Thoracic aorta (tissue), 2 donors: ENCODE results near the gene FGB. TPM values are rescaled to one million over a fixed set of nuclear protein-coding genes. Genes with fewer than 3 reads are reported as not detected.

Source experiments
- ATAC-seq: fragments of 150-250 bp; one replicate; pipeline ENCODE4 v1.8.0; 2017; ENCODE audit warnings: low read depth; ENCODE audit not compliant: insufficient number of reproducible peaks, low FRiP score
- DNase-seq: peaks from one replicate; pipeline ENCODE4 v3.0.0-alpha.2; 2020; ENCODE audit warnings: low spot score
- H3K27ac ChIP-seq, 2 donors: fragments of 200-600 bp; sonication (generic); 1 replicate in 1 of 2; 2 replicates in 1 of 2; pipeline ENCODE4 v1.5.1; 2016; ENCODE audit warnings: mild to moderate bottlenecking in 2 of 2, moderate library complexity in 2 of 2
- H3K27me3 ChIP-seq: fragments of 200-600 bp; sonication (generic); replicated peaks from 2 replicates; pipeline ENCODE4 v1.6.0; 2016; ENCODE audit warnings: mild to moderate bottlenecking; ENCODE audit not compliant: insufficient read depth
- H3K36me3 ChIP-seq: fragments of 200-600 bp; sonication (generic); one replicate; pipeline ENCODE4 v1.5.1; 2016
- H3K4me1 ChIP-seq, 2 donors: fragments of 200-600 bp; sonication (generic); 1 replicate in 1 of 2; 2 replicates in 1 of 2; pipeline versions ENCODE4 v1.5.1 to v1.6.0; 2016; ENCODE audit warnings: low read depth in 2 of 2, mild to moderate bottlenecking in 1 of 2; ENCODE audit not compliant: control insufficient read depth in 1 of 2
- H3K4me3 ChIP-seq: fragments of 200-600 bp; sonication (generic); 2 replicates; pipeline ENCODE4 v1.5.1; 2016; ENCODE audit warnings: mild to moderate bottlenecking
- H3K9me3 ChIP-seq: fragments of 200-600 bp; sonication (generic); 2 replicates; pipeline ENCODE4 v1.5.1; 2016
- total RNA-seq, 2 donors: library from RNA; depleted of rRNA; stranded (reverse); fragments of >200 nt; gene quantifications; one replicate each; pipeline versions ENCODE4 v1.1.0 to v1.2.3, GENCODE V29; 2016
- TF ChIP-seq, protein P1 (sequence below): fragments of 200-600 bp; sonication (generic); IDR thresholded peaks from one replicate; pipeline ENCODE4 v1.5.1; 2019; ENCODE audit warnings: antibody characterized with exemption

FGB gene
- total RNA-seq, 2 donors from 2014 or later: not detected

GRCh38 chr4:154542271-154542879 lies 20.4 kb upstream of the FGB start:
- ATAC-seq (no peak), DNase-seq (no peak)
- TF ChIP-seq, protein P1, sequence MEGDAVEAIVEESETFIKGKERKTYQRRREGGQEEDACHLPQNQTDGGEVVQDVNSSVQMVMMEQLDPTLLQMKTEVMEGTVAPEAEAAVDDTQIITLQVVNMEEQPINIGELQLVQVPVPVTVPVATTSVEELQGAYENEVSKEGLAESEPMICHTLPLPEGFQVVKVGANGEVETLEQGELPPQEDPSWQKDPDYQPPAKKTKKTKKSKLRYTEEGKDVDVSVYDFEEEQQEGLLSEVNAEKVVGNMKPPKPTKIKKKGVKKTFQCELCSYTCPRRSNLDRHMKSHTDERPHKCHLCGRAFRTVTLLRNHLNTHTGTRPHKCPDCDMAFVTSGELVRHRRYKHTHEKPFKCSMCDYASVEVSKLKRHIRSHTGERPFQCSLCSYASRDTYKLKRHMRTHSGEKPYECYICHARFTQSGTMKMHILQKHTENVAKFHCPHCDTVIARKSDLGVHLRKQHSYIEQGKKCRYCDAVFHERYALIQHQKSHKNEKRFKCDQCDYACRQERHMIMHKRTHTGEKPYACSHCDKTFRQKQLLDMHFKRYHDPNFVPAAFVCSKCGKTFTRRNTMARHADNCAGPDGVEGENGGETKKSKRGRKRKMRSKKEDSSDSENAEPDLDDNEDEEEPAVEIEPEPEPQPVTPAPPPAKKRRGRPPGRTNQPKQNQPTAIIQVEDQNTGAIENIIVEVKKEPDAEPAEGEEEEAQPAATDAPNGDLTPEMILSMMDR: no peak
- Histone ChIP-seq H3K27me3 (no peaks in the 10 kb centered on the region), H3K4me3 (no peak overlapping the region), H3K27ac (no peak overlapping the region), H3K36me3 (peaks cover 60% of the 10 kb centered on the region), H3K9me3 (no peaks in the 10 kb centered on the region), H3K4me1 (no peaks in the 10 kb centered on the region)

GRCh38 chr4:154545689-154546088 lies 17.1 kb upstream of the FGB start:
- no peaks in the 10 kb centered on the region for H3K9me3 ChIP-seq
- DNase-seq (no peak), ATAC-seq (no peak)
- H3K27ac ChIP-seq: no peak overlapping the region
- no peaks in the 10 kb centered on the region for H3K27me3 ChIP-seq
- H3K4me1 ChIP-seq: peaks cover 13 to 16% of the 10 kb centered on the region in 2 donors
- no peak overlapping the region for H3K4me3 ChIP-seq
- peaks cover 40% of the 10 kb centered on the region for H3K36me3 ChIP-seq
- TF ChIP-seq, protein P1: no peak

GRCh38 chr4:154549894-154550790 lies 12.7 kb upstream of the FGB start, which contains the start of gene PLRG1:
Gene PLRG1 (minus strand): TSS chr4:154550400. CDS start chr4:154550308, 92 bp downstream.
- peak; percentile 91 for ATAC-seq
- H3K36me3 ChIP-seq: peaks cover 13% of the 10 kb centered on the region
- TF ChIP-seq, protein P1: peak; percentile 50

DNA sequence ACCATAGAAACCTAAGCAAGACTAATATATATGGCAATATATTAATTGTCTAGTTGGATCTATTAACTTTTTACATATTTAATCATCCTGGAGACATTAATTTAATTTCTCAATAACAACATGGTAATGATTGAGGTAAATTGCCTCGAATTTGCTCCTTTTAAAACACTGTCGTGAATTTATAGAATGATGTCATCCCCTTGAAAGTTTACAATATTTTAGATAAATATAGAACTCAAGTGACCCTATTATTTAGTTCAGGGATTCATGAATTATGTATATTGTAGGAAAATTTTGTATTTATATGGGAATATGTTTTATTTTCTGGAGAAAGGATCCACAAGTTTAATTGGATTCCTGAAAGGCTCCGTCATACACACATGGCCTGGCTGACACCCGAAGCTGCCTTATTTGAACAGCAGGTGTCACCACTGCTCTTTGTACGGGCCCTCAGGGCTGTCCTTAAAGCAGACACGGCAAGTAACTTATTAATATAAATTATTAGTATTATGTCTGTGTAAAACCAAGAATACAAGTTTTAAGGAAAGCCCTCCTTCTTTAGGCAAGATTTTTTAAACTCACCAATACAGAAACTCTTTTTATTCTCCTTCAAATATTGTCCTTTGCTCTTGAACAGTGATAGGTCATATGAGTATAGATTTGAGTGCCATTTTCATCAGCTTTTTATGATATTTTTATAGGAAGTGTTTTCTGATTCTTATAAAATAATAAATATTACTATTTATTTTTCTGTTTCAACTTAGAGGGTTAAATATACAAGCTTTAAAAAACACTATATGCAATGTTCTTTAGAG lies 10.7 kb upstream of the FGB start:
- TF ChIP-seq, protein P1: peak; percentile 70
- Histone ChIP-seq H3K27ac (no peak overlapping the region), H3K4me3 (no peak overlapping the region), H3K4me1 (peaks cover 16 to 22% of the 10 kb centered on the region in 2 donors), H3K27me3 (no peaks in the 10 kb centered on the region), H3K9me3 (no peaks in the 10 kb centered on the region), H3K36me3 (no peaks in the 10 kb centered on the region)
- ATAC-seq: no peak
- peak; percentile 6 for DNase-seq

More at GRCh38 chr4:154549894-154550790, 12.7 kb upstream of the FGB start, which contains the start of gene PLRG1:
- Histone ChIP-seq H3K4me1 (peaks cover 16 to 22% of the 10 kb centered on the region in 2 donors), H3K27ac (peak within 1 kb of the TSS; percentile 80 to 84), H3K9me3 (no peaks in the 10 kb centered on the region), H3K4me3 (peak within 1 kb of the TSS; percentile 88), H3K27me3 (no peaks in the 10 kb centered on the region)
- peak; percentile 89 for DNase-seq
